Osteocyte (in vitro differentiated cells): ENCODE results near the gene ITGB7. TPM values are rescaled to one million over a fixed set of nuclear protein-coding genes. Genes with fewer than 3 reads are reported as not detected.
A peak's percentile ranks its signal among the peaks of the same experiment; 100 is the strongest.
"Not testable (repeated sequence)": the region's sequence is repeated elsewhere in the genome, so short reads cannot be mapped to it uniquely, and the experiment has no call there.

ENCODE experiments used
- DNase-seq: peaks from one replicate; pipeline ENCODE4 v3.0.0; 2021; ENCODE audit warnings: mixed read lengths; ENCODE audit not compliant: unreplicated experiment; ENCODE audit errors: extremely low spot score
- H3K27ac Mint-ChIP-seq: one replicate; pipeline ENCODE4 v1.8.0; 2021; ENCODE audit warnings: mild to moderate bottlenecking, mixed read lengths; ENCODE audit not compliant: unreplicated experiment
- H3K27me3 Mint-ChIP-seq: one replicate; pipeline ENCODE4 v1.8.0; 2021; ENCODE audit warnings: mixed read lengths; ENCODE audit not compliant: unreplicated experiment
- H3K36me3 Mint-ChIP-seq: one replicate; pipeline ENCODE4 v1.8.0; 2021; ENCODE audit warnings: mixed read lengths; ENCODE audit not compliant: unreplicated experiment
- H3K4me1 Mint-ChIP-seq: one replicate; pipeline ENCODE4 v1.8.0; 2021; ENCODE audit warnings: mixed read lengths; ENCODE audit not compliant: unreplicated experiment
- H3K4me3 Mint-ChIP-seq: one replicate; pipeline ENCODE4 v1.8.0; 2021; ENCODE audit warnings: mild to moderate bottlenecking, moderate library complexity, mixed read lengths; ENCODE audit not compliant: unreplicated experiment
- H3K9me3 Mint-ChIP-seq: one replicate; pipeline ENCODE4 v1.8.0; 2021; ENCODE audit warnings: mixed read lengths; ENCODE audit not compliant: unreplicated experiment
- CTCF ChIP-seq: fragments of 200-600 bp; sonication (generic); IDR thresholded peaks from 2 replicates; pipeline ENCODE4 v1.5.0; 2021; ENCODE audit warnings: antibody characterized with exemption, mild to moderate bottlenecking, moderate library complexity
- total RNA-seq: library from RNA; stranded (reverse); gene quantifications from 2 replicates; pipeline ENCODE4 v1.2.1, GENCODE V29; 2021

The ITGB7 gene
- total RNA-seq, 1 donor from 2014 or later = 0.83 TPM

DNA sequence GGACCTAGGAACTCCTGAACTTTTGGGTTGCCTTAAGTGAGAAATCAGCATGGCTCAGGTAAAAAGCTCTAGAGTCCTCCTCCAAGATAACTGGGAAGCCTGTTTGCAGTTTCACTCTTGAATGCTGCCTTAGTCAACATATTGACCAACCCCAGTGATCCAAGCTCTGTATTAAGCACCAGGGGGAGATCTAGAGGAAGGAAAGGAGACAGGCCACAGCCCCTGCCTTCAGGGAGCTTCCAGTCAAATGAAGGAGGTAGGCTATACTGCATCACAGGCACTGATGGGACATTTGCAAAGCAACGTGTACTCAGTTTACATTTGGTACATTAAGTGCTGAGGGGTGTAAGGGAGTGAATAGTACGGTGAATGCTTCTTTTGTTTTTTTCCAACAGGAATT is 25.1 kb downstream of the ITGB7 start:
- Mint-ChIP-seq H3K27me3 (no peaks in the 10 kb centered on the region), H3K36me3 (peaks cover 37% of the 10 kb centered on the region), H3K4me3 (peak overlapping the region; percentile 89), H3K9me3 (no peaks in the 10 kb centered on the region), H3K27ac (peak overlapping the region; percentile 85), H3K4me1 (peaks cover 34% of the 10 kb centered on the region)
- no peak for TF ChIP-seq CTCF
- DNase-seq = no peak

DNA sequence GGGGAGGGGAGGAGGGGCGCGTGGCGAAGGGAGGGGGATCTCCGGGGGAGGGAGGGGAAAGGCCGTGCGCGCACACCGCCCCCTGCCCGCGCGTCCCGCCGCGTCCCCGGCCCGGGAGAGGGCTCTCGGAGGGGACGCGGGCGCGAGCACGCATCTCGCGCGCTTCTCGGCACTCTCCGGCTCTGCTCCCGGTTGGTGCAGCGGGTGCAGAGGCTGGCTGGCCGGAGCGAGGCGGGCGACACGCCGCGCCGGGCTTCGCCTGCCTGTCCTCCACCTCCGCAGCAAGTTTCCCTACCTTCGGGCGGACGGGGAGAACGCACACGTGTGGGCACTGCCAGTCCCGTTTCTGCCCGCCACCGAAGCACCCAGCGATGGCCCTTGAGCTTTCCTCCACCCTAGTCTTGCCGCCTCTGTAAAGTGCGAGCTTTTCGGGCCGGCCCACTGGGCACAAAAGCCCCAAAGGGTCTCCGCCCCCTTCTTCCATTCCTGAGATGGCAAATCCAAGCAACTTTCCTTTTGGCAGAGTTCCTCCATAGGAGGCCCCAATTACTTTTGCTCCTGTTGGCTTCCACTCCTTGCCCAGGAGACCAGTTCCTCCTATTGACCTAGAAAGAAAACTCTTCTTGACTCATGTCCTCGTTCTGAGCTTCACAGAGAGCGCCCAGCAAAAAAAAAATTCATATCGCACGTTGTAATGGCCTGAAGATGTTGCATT is 26.0 kb downstream of the ITGB7 start:
- Mint-ChIP-seq H3K27ac (peak overlapping the region; percentile 85), H3K27me3 (no peaks in the 10 kb centered on the region), H3K4me3 (peak overlapping the region; percentile 89), H3K4me1 (peaks cover 34% of the 10 kb centered on the region), H3K36me3 (peaks cover 29% of the 10 kb centered on the region), H3K9me3 (no peaks in the 10 kb centered on the region)
- TF ChIP-seq CTCF = no peak
- peak; percentile 92 for DNase-seq

DNA sequence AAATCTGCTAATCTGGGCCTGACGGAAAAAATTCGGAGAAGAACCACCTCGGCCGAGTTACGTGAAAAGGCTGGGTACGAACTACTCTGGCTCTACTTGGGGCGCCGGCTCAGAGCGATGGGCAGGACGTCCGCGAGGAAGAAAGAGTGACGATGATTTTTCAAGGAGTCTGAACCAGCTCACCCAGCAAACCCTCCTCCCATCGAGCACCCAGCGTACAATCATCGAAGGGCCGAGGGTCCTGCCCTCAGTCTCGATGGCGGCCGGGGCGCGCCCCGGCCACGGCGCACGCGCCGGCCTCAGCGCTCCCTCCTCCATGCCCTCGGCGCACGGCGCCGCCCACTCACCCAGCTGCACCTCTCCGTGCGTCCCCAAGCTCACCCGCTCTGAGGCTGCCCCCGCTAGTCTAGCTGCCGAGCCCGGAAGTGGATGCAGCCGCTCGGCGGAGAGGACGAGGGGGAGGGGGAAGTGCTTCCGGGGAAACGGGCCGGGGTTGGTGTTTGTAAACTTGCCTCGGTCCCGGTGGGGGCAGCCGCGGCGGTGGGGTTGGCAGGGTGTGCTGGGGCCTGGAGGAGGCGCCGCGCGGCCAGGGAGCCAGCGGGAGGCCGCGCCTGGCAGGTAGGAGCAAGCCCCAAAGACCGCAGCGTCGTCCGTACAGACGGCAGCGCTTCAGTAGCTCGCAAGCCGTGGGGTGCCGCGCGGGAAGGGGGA is 26.7 kb downstream of the ITGB7 start, which contains the start of the genes CSAD and ZNF740:
Gene CSAD (minus strand): TSS at position 706 of the 711 bp plus-strand sequence. CDS start 7,455 bp downstream, outside the sequence.
Gene ZNF740 (plus strand): TSS at position 503 of the 711 bp plus-strand sequence. CDS start 1,262 bp downstream, outside the sequence.
- H3K4me1 Mint-ChIP-seq = peaks cover 40% of the 10 kb centered on the region
- DNase-seq = peak; percentile 99
- TF ChIP-seq CTCF = no peak
- H3K27ac Mint-ChIP-seq = peak within 1 kb of the TSS; percentile 98
- no peaks in the 10 kb centered on the region for H3K27me3 Mint-ChIP-seq
- H3K9me3 Mint-ChIP-seq = no peaks in the 10 kb centered on the region
- peak within 1 kb of the TSS; percentile 89 for H3K4me3 Mint-ChIP-seq
- H3K36me3 Mint-ChIP-seq = peaks cover 22% of the 10 kb centered on the region

GRCh38 chr12:53179687-53180219 is 27.3 kb downstream of the ITGB7 start:
- Mint-ChIP-seq H3K27me3 (no peaks in the 10 kb centered on the region), H3K9me3 (no peaks in the 10 kb centered on the region), H3K36me3 (peaks cover 16% of the 10 kb centered on the region), H3K4me1 (peaks cover 46% of the 10 kb centered on the region), H3K27ac (peak overlapping the region; percentile 98), H3K4me3 (peak overlapping the region; percentile 89)
- DNase-seq = no peak
- no peak for TF ChIP-seq CTCF

DNA sequence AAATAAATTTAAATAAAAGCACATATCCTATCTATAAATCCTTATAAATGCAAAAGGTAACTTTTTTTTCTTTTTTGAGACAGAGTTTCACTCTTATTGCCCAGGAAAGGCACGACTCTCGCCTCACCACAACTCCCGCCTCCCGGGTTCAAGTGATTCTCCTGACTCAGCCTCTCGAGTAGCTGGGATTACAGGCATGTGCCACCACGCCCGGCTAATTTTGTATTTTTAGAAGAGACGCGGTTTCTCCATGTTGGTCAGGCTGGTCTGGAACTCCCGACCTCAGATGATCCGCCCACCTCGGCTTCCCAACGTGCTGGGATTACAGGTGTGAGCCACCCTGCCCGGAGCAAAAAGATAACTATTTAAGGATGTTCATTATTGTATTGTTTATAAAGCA is 28.2 kb downstream of the ITGB7 start:
- peak overlapping the region; percentile 89 for H3K4me3 Mint-ChIP-seq
- peaks cover 13% of the 10 kb centered on the region for H3K36me3 Mint-ChIP-seq
- not testable (repeated sequence) for H3K9me3 Mint-ChIP-seq, DNase-seq, H3K27me3 Mint-ChIP-seq
- H3K4me1 Mint-ChIP-seq = peaks cover 47% of the 10 kb centered on the region
- peak overlapping the region; percentile 98 for H3K27ac Mint-ChIP-seq

DNA sequence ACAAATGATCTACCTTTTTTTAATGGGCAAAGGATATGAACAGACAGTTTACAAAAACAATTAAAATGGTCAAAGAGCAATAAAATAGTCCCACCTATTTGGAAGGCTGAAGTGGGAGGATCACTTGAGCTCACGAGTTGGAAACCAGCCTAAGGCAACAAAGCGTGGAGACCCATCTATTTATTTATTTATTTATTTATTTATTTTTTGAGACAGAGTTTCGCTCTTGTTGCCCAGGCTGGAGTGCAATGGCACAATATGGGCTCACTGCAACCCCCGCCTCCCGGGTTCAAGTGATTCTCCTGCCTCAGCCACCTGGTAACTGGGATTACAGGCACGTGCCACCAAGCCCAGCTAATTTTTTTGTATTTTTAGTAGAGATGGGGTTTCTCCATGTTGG is 29.6 kb downstream of the ITGB7 start:
- H3K4me1 Mint-ChIP-seq = peaks cover 43% of the 10 kb centered on the region
- not testable (repeated sequence) for H3K27me3 Mint-ChIP-seq, H3K4me3 Mint-ChIP-seq, H3K9me3 Mint-ChIP-seq, H3K36me3 Mint-ChIP-seq, H3K27ac Mint-ChIP-seq, DNase-seq
